A549 (cell line): Measurements from ENCODE around the gene GNAO1. TPM values are rescaled to one million over a fixed set of nuclear protein-coding genes. Genes with fewer than 3 reads are reported as not detected.

Experiments
- ATAC-seq, 2 experiments: fragments of 200-7000 bp in 1 of 2; fragments of >200 bp in 1 of 2; cut with Nextera tagmentation in 1 of 2; cut with Tn5 transposase in 1 of 2; 3 replicates each; pipeline versions ENCODE4 v1.8.0 to v1.9.1; 2018 to 2020; ENCODE audit warnings: mild to moderate bottlenecking in 1 of 2, moderate library complexity in 1 of 2
- CTCF ChIA-PET: fragments of 300-600 bp; sonication (Branson Sonifier 250); formaldehyde crosslinking; extraction: SDS; loops from one replicate; lab custom pipeline; 2021; ENCODE audit warnings: antibody characterized with exemption, inconsistent platforms; lab: Yijun Ruan, JAX
- POLR2A ChIA-PET: fragments of 350-600 bp; formaldehyde crosslinking; extraction: SDS; loops from one replicate; lab custom pipeline; 2021; ENCODE audit warnings: antibody characterized with exemption, inconsistent platforms; lab: Yijun Ruan, JAX
- DNase-seq, 2 experiments: peaks; one replicate each; pipeline versions ENCODE4 v3.0.0 to v3.0.0-alpha.2; 2011 to 2016; ENCODE audit warnings: low read depth in 1 of 2, low spot score in 1 of 2
- FAIRE-seq: peaks from 2 replicates; lab custom pipeline; 2011; peaks lifted over from hg19 to GRCh38; lab: Jason Lieb, UNC
- H3K27ac ChIP-seq, 2 experiments: fragments of >200 bp; sonication (Bioruptor Twin); formaldehyde crosslinking; 3 replicates each; pipeline ENCODE4 v1.5.1; 2016 to 2017
- H3K4me1 ChIP-seq: fragments of >200 bp; sonication (Bioruptor Twin); formaldehyde crosslinking; 3 replicates; pipeline ENCODE4 v1.6.1; 2016
- H3K4me2 ChIP-seq: fragments of >200 bp; sonication (Bioruptor Twin); formaldehyde crosslinking; 3 replicates; pipeline ENCODE4 v1.6.1; 2016
- H3K4me3 ChIP-seq: fragments of >200 bp; sonication (Bioruptor Twin); formaldehyde crosslinking; 3 replicates; pipeline ENCODE4 v1.5.1; 2016
- H3K9me3 ChIP-seq: fragments of >200 bp; sonication (Bioruptor Twin); formaldehyde crosslinking; 3 replicates; pipeline ENCODE4 v1.6.1; 2016
- BCL3 ChIP-seq: fragments of >200 bp; sonication (Bioruptor Twin); formaldehyde crosslinking; IDR thresholded peaks from 3 replicates; pipeline ENCODE4 v1.6.1; 2016
- CHD4 ChIP-seq: fragments of 200-600 bp; sonication (generic); IDR thresholded peaks from 2 replicates; pipeline ENCODE4 v1.6.1; 2016; ENCODE audit warnings: antibody characterized with exemption, mild to moderate bottlenecking, borderline replicate concordance
- EHMT2 ChIP-seq: fragments of 200-600 bp; sonication (generic); IDR thresholded peaks from 2 replicates; pipeline ENCODE4 v1.6.1; 2016; ENCODE audit warnings: antibody characterized with exemption, low read depth, mild to moderate bottlenecking, moderate library complexity
- FOSB ChIP-seq: fragments of 250-450 bp; sonication (Bioruptor Pico); IDR thresholded peaks from 2 replicates; pipeline ENCODE4 v1.5.0; 2020; ENCODE audit warnings: mild to moderate bottlenecking, moderate library complexity
- FOXS1 ChIP-seq: fragments of 250-450 bp; sonication (Bioruptor Pico); IDR thresholded peaks from 2 replicates; pipeline ENCODE4 v1.5.0; 2020; ENCODE audit warnings: mild to moderate bottlenecking, moderate library complexity
- HES2 ChIP-seq: fragments of >200 bp; sonication (Bioruptor Twin); formaldehyde crosslinking; IDR thresholded peaks from 2 replicates; pipeline ENCODE4 v1.6.1; 2016
- HOXA7 ChIP-seq: fragments of 250-450 bp; sonication (Bioruptor Pico); IDR thresholded peaks from 2 replicates; pipeline ENCODE4 v1.5.0; 2020; ENCODE audit warnings: mild to moderate bottlenecking, moderate library complexity
- JUNB ChIP-seq: fragments of >200 bp; sonication (Bioruptor Twin); formaldehyde crosslinking; IDR thresholded peaks from 2 replicates; pipeline ENCODE4 v1.6.1; 2016
- MAZ ChIP-seq: fragments of 150-350 bp; IDR thresholded peaks from 2 replicates; pipeline ENCODE4 v1.6.1; 2014; ENCODE audit warnings: antibody characterized with exemption, low read depth, low read length, borderline replicate concordance
- NFE2L2 ChIP-seq: fragments of 150-350 bp; conservative IDR thresholded peaks from 2 replicates; pipeline ENCODE4 v1.6.1; 2014; ENCODE audit warnings: low read length
- POLR2AphosphoS2 ChIP-seq: conservative IDR thresholded peaks from 2 replicates; pipeline ENCODE4 v1.6.1; 2012; ENCODE audit warnings: low read length, improper control_type of control experiment, inconsistent platforms
- REST ChIP-seq: fragments of 200-600 bp; sonication (generic); IDR thresholded peaks from 2 replicates; pipeline ENCODE4 v1.6.1; 2016; ENCODE audit warnings: antibody characterized with exemption, mild to moderate bottlenecking, moderate library complexity
- TP53 ChIP-seq: fragments of 250-450 bp; sonication (Bioruptor Pico); IDR thresholded peaks from 2 replicates; pipeline ENCODE4 v1.5.0; 2021; ENCODE audit warnings: mild to moderate bottlenecking, moderate library complexity
- ZSCAN20 ChIP-seq: fragments of 250-450 bp; sonication (Bioruptor Pico); IDR thresholded peaks from 2 replicates; pipeline ENCODE4 v1.8.0; 2022; ENCODE audit warnings: mild to moderate bottlenecking, moderate library complexity
- WGBS: methylation state at CpG from one replicate; pipeline ENCODE4 v1.1.6; 2017; ENCODE audit errors: missing lambda C conversion rate; 5-methylcytosine and 5-hydroxymethylcytosine counted together
- polyA plus RNA-seq, 4 experiments: library from polyadenylated mRNA; depleted of rRNA in 3 of 4; stranded (reverse); fragments of >200 nt; fragmentation: RNase III in 1 of 4; extraction: RNeasy Plus Mini Kit Qiagen cat#74134 plus additional on column Dnase treatment in 1 of 4; gene quantifications; 2 replicates in 3 of 4; 3 replicates in 1 of 4; pipeline ENCODE4 v1.2.3, GENCODE V29; 2011 to 2017
- TF ChIP-seq, protein P1 (sequence below): fragments of 250-450 bp; sonication (Bioruptor Pico); IDR thresholded peaks from 2 replicates; pipeline ENCODE4 v1.5.0; 2020; ENCODE audit warnings: low read depth, mild to moderate bottlenecking, moderate library complexity
- TF ChIP-seq, protein P2 (sequence below): fragments of 250-450 bp; sonication (Bioruptor Pico); IDR thresholded peaks from 2 replicates; pipeline ENCODE4 v1.5.0; 2021; ENCODE audit warnings: mild to moderate bottlenecking, moderate library complexity, borderline replicate concordance

Gene GNAO1
- polyA plus RNA-seq, 2 of the 4 experiments (the other 2 are of a cell fraction): 0.22 to 0.23 TPM

- Histone ChIP-seq H3K9me3 (no peaks in the 10 kb centered on the region), H3K4me2 (no peak overlapping the region), H3K27ac (no peak overlapping the region), H3K4me3 (no peak overlapping the region), H3K4me1 (no peaks in the 10 kb centered on the region)
- POLR2A ChIA-PET: interaction anchor here (0.9 kb wide), 1 partner anchor 10 kb away, joined by 3 read pairs; no protein-coding TSS in a partner anchor
- 32% methylated on average over 13 of the region's 16 CpGs for WGBS
- no peak for ATAC-seq
- TF ChIP-seq REST: no peak
- TF ChIP-seq BCL3: no peak
- TF ChIP-seq, protein P1, sequence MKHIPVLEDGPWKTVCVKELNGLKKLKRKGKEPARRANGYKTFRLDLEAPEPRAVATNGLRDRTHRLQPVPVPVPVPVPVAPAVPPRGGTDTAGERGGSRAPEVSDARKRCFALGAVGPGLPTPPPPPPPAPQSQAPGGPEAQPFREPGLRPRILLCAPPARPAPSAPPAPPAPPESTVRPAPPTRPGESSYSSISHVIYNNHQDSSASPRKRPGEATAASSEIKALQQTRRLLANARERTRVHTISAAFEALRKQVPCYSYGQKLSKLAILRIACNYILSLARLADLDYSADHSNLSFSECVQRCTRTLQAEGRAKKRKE (CRISPR knock-in tag): no peak
- TF ChIP-seq CHD4: no peak
- TF ChIP-seq FOSB (CRISPR knock-in tag): no peak
- TF ChIP-seq, all 56 proteins: peak for 0
- FAIRE-seq (no peak), DNase-seq (no peak)
- CTCF ChIA-PET: interaction anchor here (1.2 to 7.8 kb wide), 3 partner anchors 11 to 363 kb away, joined by 3 to 56 read pairs (median 4); no protein-coding TSS in a partner anchor
Measured at GRCh38 chr16:56306690-56307533, 115.6 kb downstream of the GNAO1 start.

GRCh38 chr16:56307534-56307873, 116.2 kb downstream of the GNAO1 start:
- H3K27ac ChIP-seq: no peak overlapping the region
- 45% methylated on average over 2 of the region's 2 CpGs for WGBS
- ChIA-PET POLR2A (interaction anchor here (0.9 kb wide), 1 partner anchor 11 kb away, joined by 3 read pairs; no protein-coding TSS in a partner anchor), CTCF (interaction anchor here (1.2 to 7.8 kb wide), 3 partner anchors 11 to 364 kb away, joined by 3 to 56 read pairs (median 4); no protein-coding TSS in a partner anchor)
- H3K4me3 ChIP-seq: no peak overlapping the region
- DNase-seq (no peak), FAIRE-seq (no peak), ATAC-seq (no peak)
- no peaks in the 10 kb centered on the region for H3K4me1 ChIP-seq
- TF ChIP-seq HOXA7 (no peak), NFE2L2 (no peak), FOXS1 (no peak)
- TF ChIP-seq, protein P2, sequence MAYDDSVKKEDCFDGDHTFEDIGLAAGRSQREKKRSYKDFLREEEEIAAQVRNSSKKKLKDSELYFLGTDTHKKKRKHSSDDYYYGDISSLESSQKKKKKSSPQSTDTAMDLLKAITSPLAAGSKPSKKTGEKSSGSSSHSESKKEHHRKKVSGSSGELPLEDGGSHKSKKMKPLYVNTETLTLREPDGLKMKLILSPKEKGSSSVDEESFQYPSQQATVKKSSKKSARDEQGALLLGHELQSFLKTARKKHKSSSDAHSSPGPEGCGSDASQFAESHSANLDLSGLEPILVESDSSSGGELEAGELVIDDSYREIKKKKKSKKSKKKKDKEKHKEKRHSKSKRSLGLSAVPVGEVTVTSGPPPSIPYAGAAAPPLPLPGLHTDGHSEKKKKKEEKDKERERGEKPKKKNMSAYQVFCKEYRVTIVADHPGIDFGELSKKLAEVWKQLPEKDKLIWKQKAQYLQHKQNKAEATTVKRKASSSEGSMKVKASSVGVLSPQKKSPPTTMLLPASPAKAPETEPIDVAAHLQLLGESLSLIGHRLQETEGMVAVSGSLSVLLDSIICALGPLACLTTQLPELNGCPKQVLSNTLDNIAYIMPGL (CRISPR knock-in tag): no peak
- no peaks in the 10 kb centered on the region for H3K9me3 ChIP-seq
- no peak overlapping the region for H3K4me2 ChIP-seq

DNA sequence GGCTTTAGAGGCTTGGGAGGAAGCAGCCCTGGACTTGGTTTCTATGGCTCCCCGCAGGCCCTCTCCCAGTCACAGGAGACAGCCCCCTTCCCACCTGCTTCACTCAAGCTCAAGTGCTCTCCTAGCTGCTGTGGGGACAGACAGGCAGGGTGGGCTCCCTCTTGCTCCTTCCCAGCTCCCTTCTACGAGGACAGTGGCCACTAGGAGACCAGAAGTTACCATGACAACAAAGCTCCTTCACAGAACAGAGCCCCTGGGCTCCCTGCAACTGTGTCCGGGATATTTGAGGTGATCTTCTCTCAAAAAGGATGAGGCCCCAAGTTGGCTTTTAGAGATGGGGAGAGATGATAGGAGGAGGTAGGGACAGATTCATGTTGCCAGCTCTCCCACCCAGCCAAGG, 117.7 kb downstream of the GNAO1 start:
- DNase-seq: no peak
- Histone ChIP-seq H3K4me2 (no peak overlapping the region), H3K4me3 (no peak overlapping the region), H3K4me1 (no peaks in the 10 kb centered on the region), H3K27ac (no peak overlapping the region), H3K9me3 (no peaks in the 10 kb centered on the region)
- ChIA-PET CTCF (interaction anchor here (1.5 to 7.8 kb wide), 3 partner anchors 9 to 365 kb away, joined by 3 to 56 read pairs (median 5); no protein-coding TSS in a partner anchor), POLR2A (no interaction called here)
- no peak; a peak in 1 of 6 replicates for ATAC-seq
- FAIRE-seq: no peak
- TF ChIP-seq HES2 (no peak), POLR2AphosphoS2 (no peak), ZSCAN20 (CRISPR knock-in tag) (no peak), MAZ (no peak), TP53 (CRISPR knock-in tag) (no peak), JUNB (no peak), EHMT2 (no peak)
- 21% methylated on average over 3 of the region's 3 CpGs for WGBS
